Osteoblast (primary cell): ENCODE data around the gene PSG7. TPM values are rescaled to one million over a fixed set of nuclear protein-coding genes. Genes with fewer than 3 reads are reported as not detected.
"Not testable (repeated sequence)": the region's sequence is repeated elsewhere in the genome, so short reads cannot be mapped to it uniquely, and the experiment has no call there.

ENCODE experiments used
- DNase-seq: peaks from one replicate; pipeline ENCODE4 v3.0.0; 2011; ENCODE audit warnings: low spot score, mixed read lengths; ENCODE audit not compliant: insufficient read length; ENCODE audit errors: missing footprints
- H2AFZ ChIP-seq: 2 replicates; pipeline ENCODE4 v1.6.0; 2011; ENCODE audit warnings: mild to moderate bottlenecking, low read length
- H3K27ac ChIP-seq: 2 replicates; pipeline ENCODE4 v1.5.1; 2011; ENCODE audit warnings: mild to moderate bottlenecking, low read depth, low read length, moderate library complexity
- H3K27me3 ChIP-seq: 2 replicates; pipeline ENCODE4 v1.6.0; 2012; ENCODE audit warnings: mild to moderate bottlenecking, control low read depth, inconsistent platforms, low read length, moderate library complexity; ENCODE audit not compliant: insufficient read depth
- H3K36me3 ChIP-seq: 2 replicates; pipeline ENCODE4 v1.5.1; 2011; ENCODE audit warnings: mild to moderate bottlenecking, low read length, control low read depth, moderate library complexity; ENCODE audit not compliant: insufficient read depth
- H3K4me1 ChIP-seq: 2 replicates; pipeline ENCODE4 v1.5.1; 2011; ENCODE audit warnings: mild to moderate bottlenecking, low read length, control low read depth, moderate library complexity; ENCODE audit not compliant: insufficient read depth
- H3K4me2 ChIP-seq: 2 replicates; pipeline ENCODE4 v1.6.0; 2011; ENCODE audit warnings: mild to moderate bottlenecking, low read length; ENCODE audit not compliant: insufficient read depth
- H3K4me3 ChIP-seq: fragments of 200-600 bp; sonication (generic); 3 replicates; pipeline ENCODE4 v1.5.1; 2012; ENCODE audit warnings: mild to moderate bottlenecking, low read length, inconsistent platforms; ENCODE audit not compliant: insufficient read depth
- H3K79me2 ChIP-seq: 2 replicates; pipeline ENCODE4 v1.6.0; 2012; ENCODE audit warnings: mild to moderate bottlenecking, low read length, control low read depth, inconsistent platforms; ENCODE audit not compliant: insufficient read depth
- H3K9me3 ChIP-seq: 2 replicates; pipeline ENCODE4 v1.5.1; 2011; ENCODE audit warnings: low read depth, low read length, control low read depth
- H4K20me1 ChIP-seq: 2 replicates; pipeline ENCODE4 v1.6.0; 2012; ENCODE audit warnings: mild to moderate bottlenecking, low read length, control low read depth; ENCODE audit not compliant: insufficient read depth
- total RNA-seq: library from RNA; depleted of rRNA; stranded (reverse); fragments of >200 nt; gene quantifications from 2 replicates; pipeline ENCODE4 v1.2.3, GENCODE V29; 2012

The PSG7 gene
- total RNA-seq, 1 donor = not detected

GRCh38 chr19:42913516-42913915 is 23.5 kb downstream of the PSG7 start:
- not testable (repeated sequence) for H3K4me3 ChIP-seq, H4K20me1 ChIP-seq, H3K36me3 ChIP-seq, H2AFZ ChIP-seq, H3K27ac ChIP-seq, DNase-seq, H3K79me2 ChIP-seq, H3K4me1 ChIP-seq, H3K4me2 ChIP-seq, H3K27me3 ChIP-seq, H3K9me3 ChIP-seq

DNA sequence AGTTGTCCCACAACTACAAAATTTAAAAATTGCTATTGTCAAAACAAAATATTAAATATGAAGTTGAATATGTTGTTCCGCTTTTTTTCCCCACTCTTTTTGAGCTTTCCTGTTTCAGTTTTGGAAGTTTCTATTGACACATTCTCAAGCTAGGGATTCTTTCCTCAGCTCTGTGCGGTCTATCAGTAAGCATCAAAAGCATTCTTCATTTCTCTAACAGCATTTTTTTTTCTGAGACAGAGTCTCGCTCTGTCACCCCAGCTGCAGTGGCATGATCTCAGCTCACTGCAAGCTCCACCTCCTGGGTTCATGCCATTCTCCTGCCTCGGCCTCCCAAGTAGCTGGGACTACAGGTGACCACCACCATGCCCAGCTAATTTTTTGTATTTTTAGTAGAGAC is 24.1 kb downstream of the PSG7 start:
- not testable (repeated sequence) for H3K4me1 ChIP-seq, DNase-seq, H3K79me2 ChIP-seq, H3K4me3 ChIP-seq, H4K20me1 ChIP-seq, H3K4me2 ChIP-seq, H3K27me3 ChIP-seq, H3K9me3 ChIP-seq, H3K36me3 ChIP-seq, H3K27ac ChIP-seq, H2AFZ ChIP-seq

DNA sequence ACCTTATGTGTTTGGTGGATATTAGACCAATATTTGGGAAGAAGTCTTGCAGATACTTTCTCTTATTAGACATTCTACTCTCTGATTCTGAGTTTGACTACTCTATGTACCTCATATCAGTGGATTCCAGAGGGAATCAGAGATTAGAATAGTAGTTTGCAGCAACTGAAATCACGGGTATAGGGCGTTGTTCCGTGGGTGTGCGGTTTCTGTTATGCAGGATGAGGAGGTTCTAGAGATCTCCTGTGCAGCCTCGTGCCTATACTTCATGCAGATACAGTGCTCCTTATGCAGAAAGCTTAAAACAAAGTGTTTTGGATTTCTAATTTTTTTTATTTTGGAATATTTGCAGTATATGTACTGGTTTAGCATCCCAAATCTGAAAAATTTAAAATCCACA is 25.3 kb downstream of the PSG7 start:
- not testable (repeated sequence) for H3K79me2 ChIP-seq, H3K4me3 ChIP-seq, DNase-seq, H4K20me1 ChIP-seq, H3K4me2 ChIP-seq, H3K27me3 ChIP-seq, H3K9me3 ChIP-seq, H2AFZ ChIP-seq, H3K36me3 ChIP-seq, H3K27ac ChIP-seq, H3K4me1 ChIP-seq

DNA sequence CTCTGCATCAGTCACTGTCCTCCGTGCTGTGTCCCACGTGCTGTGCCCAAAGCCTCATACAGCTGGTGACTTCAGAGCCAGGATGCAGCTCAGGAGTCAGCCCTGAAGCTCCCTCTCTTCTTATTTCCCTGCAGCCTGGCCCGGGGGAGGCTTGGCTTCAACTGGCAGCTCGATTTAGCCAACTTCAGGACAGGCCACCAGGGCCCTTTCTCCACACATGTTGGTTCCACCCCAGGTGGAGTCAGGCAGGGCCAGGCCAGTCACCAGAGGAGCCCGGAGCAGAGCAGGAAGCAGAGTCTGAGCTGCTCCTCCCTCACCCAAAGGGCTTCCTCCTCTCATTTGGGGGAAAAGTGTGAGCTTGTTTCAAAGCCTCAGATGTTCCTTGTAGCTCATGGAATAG is 30.8 kb downstream of the PSG7 start:
- H3K9me3 ChIP-seq, H3K36me3 ChIP-seq, H4K20me1 ChIP-seq, H3K4me3 ChIP-seq, H3K4me2 ChIP-seq, H2AFZ ChIP-seq, DNase-seq, H3K27ac ChIP-seq, H3K4me1 ChIP-seq, H3K79me2 ChIP-seq, H3K27me3 ChIP-seq: not testable (repeated sequence)

DNA sequence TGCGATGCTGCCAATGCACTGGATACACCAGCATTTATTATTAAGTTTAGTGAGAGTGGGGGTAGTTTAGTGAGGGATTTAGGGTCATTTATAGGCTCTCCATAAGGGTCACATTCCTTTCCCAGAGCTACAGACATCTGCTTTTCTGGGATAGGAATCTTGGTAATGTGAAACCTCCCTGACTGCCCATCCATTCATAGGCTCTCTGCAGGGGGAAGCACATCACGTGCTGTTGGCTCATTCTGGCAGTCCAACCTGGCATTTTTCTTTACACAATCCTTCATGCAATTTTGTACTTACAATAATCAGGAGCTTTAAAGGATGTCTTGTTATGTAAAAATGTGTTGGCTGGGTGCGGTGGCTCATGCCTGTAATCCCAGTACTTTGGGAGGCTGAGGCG is 36.4 kb downstream of the PSG7 start:
- not testable (repeated sequence) for H3K9me3 ChIP-seq, H3K27me3 ChIP-seq, H4K20me1 ChIP-seq, H3K4me1 ChIP-seq, H3K4me3 ChIP-seq, H3K36me3 ChIP-seq, H3K4me2 ChIP-seq, H3K27ac ChIP-seq, DNase-seq, H3K79me2 ChIP-seq, H2AFZ ChIP-seq

DNA sequence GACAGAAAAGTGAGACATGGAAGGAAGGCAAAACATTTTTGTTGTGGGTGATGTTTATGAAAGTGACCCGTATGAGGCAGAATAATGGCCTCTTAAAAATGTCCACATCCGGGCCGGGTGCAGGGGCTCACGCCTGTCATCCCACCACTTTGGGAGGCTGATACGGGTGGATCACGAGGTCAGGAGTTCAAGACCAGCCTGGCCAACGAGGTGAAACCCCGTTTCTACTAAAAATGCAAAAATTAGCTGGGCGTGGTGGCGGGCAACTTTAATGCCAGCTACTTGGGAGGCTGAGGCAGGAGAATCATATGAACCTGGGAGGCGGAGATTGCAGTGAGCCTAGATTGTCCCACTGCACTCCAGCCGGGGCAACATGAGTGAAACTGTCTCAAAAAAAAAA is 37.3 kb downstream of the PSG7 start:
- not testable (repeated sequence) for H3K4me1 ChIP-seq, H3K4me2 ChIP-seq, H3K4me3 ChIP-seq, H3K27me3 ChIP-seq, H3K36me3 ChIP-seq, H3K27ac ChIP-seq, H4K20me1 ChIP-seq, H2AFZ ChIP-seq, DNase-seq, H3K9me3 ChIP-seq, H3K79me2 ChIP-seq

GRCh38 chr19:42899110-42899509 is 37.9 kb downstream of the PSG7 start:
- H3K79me2 ChIP-seq, H3K36me3 ChIP-seq, DNase-seq, H3K27me3 ChIP-seq, H4K20me1 ChIP-seq, H3K4me1 ChIP-seq, H3K9me3 ChIP-seq, H3K4me2 ChIP-seq, H2AFZ ChIP-seq, H3K27ac ChIP-seq, H3K4me3 ChIP-seq: not testable (repeated sequence)

DNA sequence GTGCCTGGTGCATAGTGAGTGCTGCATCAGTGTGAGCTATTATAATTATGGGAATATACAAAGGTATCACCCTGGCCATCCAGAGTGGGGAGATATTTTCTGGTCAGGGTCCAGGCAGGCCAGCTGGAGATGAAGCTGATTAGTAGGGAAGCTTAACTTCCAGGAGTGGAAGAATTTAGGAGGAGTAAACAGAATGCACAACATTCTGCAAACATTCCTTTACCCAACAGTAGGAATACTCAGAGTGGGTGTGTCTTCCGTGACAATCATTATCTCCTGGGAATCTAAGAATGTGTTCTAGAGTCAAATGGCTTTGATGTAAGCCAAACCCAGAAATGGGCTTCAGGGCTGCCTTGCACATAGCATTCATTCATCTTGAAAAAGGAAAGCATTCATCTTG is 38.4 kb downstream of the PSG7 start:
- H3K27me3 ChIP-seq, H3K4me2 ChIP-seq, H3K4me3 ChIP-seq, DNase-seq, H4K20me1 ChIP-seq, H3K79me2 ChIP-seq, H3K27ac ChIP-seq, H3K9me3 ChIP-seq, H3K36me3 ChIP-seq, H3K4me1 ChIP-seq, H2AFZ ChIP-seq: not testable (repeated sequence)

- not testable (repeated sequence) for H4K20me1 ChIP-seq, H2AFZ ChIP-seq, H3K27me3 ChIP-seq, H3K4me3 ChIP-seq, H3K4me2 ChIP-seq, H3K9me3 ChIP-seq, H3K27ac ChIP-seq, H3K79me2 ChIP-seq, H3K36me3 ChIP-seq, H3K4me1 ChIP-seq, DNase-seq
Observed at GRCh38 chr19:42897729-42898128, 39.3 kb downstream of the PSG7 start.
